Hindlimb muscle (tissue), 1 donor: Measurements from ENCODE around the gene KLK7. TPM values are rescaled to one million over a fixed set of nuclear protein-coding genes. Genes with fewer than 3 reads are reported as not detected.

Experiments
- DNase-seq: peaks from one replicate; pipeline ENCODE4 v3.0.0-alpha.2; 2013
- polyA plus RNA-seq: library from polyadenylated mRNA; unstranded; fragments of 120-200 nt; gene quantifications from one replicate; pipeline ENCODE4 v1.2.1, GENCODE V29; 2013; ENCODE audit not compliant: insufficient read length

Gene KLK7
- polyA plus RNA-seq: not detected

DNA sequence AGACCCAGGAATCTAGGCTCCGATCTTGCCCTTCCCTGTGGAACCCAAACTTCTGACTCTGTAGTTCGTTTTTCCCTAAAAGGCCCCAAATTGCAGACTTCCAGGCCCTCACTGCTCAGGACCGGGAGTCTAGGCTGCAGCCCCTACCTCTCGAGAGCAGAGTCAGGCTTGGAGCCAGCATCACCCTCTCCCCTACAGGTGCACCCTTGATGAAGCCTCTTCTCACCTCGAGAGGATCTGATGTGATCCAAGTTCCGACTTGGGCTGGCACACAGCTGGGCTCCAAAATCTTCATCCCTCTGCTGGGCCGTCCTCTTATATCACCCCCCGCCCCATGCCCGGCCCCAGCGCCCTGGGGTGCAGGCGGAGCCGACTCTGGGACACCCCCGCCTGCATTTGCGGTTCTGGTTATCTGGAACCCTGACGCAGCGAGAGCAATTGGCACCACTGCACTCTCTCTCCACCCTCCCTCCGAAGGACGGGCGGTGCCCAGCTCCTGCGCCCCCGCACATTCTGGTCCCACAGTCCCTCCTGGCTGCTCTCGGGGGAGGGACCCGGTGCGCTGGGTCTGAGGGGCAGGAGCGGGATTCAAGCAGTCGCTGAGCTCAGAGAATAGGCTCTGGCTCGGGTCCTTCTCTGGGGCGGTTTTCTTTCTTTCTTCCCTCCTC lies at the start of gene KLK7:
TSS of gene KLK7 (minus strand) at position 293 of the 668 bp plus-strand sequence. CDS start 1,518 bp downstream, outside the sequence.
- DNase-seq: no peak

DNA sequence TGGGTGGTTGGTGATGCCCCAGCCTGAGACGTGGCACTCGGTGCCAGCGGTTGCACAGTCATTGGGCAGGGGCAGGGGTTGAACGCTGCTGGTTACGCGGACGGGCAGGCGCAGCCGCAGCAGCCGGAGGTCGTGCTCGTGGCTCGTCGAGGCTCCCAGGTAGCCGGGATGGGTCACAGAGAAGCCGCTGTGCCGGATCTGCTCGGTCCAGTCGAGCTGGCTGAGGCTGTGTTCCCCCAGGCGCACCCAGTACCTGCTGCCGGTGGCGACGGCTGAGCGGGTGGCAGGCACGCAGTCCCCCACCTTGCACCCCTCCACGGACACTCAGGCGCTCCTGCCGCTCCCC lies 48.1 kb upstream of the KLK7 start:
- no peak for DNase-seq

DNA sequence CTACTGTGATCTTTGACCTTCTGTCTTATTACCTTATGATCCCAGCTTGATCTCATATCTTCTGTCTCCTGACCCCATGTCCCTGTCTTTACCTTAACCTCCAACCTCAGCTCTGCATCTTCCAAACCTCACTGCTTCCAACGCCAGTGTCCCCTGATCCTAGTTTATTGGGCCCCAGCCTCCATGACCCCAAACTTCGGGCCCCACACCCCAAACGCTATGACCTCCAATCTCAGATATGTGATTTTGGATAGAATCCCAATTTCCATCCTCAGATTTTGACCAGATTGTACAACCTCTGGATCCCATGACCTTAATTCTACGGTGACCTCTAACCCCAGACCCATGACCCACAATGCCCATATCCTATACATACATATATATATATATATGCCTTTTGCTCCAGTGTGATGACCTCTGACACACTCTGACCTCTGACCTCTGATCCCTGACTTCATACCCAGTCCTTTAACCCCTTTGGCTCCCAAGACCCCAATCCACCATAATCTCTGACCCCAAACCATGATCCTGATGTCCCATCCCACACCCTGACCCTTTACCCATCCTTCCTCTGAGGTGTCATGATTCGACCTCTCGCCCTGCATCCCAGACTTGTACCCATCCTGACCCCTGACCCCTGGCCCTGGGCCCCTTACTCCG lies 47.6 kb upstream of the KLK7 start:
- no peak for DNase-seq

DNA sequence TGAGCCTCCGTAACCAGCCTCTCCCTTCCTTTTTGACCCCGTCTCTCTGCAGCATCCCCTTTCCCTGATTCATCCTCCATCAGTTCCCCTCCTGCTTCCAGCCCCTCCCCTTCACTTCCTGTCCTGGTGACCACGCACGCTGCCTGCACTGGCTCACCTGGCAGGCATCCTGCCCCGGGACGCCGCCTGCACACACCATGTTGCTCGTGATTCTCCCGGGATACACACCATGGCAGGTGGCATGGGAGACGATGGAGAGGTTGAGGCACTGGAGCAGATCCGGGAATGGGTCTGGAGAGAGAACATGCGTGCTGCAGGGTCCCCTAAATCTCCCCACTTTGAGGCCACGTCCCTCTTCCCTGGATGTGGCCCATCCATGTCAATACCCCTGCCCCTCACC lies 46.9 kb upstream of the KLK7 start:
- no peak for DNase-seq

DNA sequence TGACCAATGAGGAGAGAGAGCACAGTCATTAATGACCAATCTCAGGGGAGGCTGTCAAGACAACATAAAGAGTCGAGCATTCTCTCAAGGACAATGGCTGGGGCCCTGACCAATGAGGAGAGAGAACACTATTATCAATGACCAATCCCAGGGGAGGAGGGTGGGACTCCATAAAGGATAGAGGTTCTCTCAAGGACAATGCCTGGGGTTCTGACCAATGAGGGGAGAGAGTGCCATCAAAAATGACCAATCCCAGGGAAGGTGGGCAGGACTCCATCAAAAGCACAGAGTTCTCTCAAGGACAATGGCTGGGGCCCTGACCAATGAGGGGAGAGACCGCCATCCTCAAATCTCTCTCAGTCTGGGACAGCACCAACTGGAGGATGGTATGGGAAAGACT lies 46.0 kb upstream of the KLK7 start:
- DNase-seq: no peak

DNA sequence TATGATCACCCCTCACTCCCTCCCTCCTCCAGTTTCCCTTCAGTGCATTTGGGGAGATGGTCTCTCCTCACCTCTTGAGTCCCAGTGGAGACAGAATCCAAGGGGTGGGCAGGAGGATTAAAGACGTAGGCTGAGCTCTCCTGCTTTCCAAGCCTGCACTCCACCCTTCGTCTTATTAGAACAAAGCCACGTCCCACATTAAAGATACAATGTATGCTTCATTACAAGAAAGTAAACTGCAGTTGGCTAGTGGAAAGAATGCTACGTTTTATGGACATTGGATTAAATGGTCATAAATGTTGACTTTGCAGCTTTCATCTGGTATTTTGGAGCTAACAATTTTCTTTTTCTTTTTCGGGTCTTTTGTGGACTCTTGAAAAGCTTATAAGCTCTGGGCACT lies 44.2 kb upstream of the KLK7 start:
- DNase-seq: no peak

DNA sequence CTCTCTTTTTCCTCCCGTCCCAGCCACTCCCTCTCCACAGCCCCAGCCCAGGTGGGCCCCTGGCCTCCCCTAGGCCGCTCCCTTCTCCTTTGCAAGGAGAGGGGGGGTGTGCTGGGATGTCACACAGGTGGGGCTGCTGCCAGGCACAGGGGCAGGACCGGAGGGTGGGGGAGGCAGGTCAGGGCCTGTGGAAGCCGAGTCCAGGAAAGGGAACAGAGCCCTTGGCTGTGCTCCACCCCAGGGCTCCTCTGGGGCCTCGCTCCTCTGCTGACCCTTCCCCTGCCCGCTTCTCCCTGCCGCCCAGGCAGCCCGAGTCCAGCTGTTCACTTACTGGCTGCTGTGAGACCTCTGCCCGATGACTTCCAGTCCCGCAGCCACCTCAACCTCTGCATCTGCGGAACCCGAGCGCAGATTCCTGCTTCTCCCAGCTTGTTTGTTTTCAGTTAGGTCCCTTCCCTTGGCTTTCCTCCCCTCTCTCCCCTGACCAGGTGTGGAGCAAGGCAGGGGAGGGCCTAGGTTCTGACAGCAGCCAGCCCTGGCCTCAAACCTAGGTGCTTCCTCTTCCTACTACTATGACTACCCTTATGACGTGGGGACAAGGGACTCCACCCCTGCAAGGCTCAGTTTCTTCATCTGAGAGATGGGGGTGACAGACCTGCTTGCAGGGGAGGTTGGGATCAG lies 43.5 kb upstream of the KLK7 start:
- no peak for DNase-seq

DNA sequence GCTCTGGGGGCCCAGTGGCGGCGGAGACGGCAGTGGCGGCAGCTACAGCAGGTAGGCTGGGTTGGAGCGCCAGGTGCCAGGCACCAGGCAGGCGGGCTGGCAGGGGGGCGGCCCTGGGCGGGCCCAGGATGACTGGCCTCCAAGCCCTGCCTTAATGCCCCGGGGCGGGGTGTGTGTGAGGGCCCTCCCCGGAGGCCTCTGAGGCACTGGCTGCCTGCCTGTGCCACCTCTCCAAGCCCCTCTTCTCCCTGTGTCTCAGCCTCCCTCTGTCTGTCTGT lies 42.8 kb upstream of the KLK7 start, which contains the start of gene KLK11:
TSS of gene KLK11 (minus strand) at position 63 of the 278 bp plus-strand sequence. CDS start 985 bp downstream, outside the sequence.
- DNase-seq: no peak

DNA sequence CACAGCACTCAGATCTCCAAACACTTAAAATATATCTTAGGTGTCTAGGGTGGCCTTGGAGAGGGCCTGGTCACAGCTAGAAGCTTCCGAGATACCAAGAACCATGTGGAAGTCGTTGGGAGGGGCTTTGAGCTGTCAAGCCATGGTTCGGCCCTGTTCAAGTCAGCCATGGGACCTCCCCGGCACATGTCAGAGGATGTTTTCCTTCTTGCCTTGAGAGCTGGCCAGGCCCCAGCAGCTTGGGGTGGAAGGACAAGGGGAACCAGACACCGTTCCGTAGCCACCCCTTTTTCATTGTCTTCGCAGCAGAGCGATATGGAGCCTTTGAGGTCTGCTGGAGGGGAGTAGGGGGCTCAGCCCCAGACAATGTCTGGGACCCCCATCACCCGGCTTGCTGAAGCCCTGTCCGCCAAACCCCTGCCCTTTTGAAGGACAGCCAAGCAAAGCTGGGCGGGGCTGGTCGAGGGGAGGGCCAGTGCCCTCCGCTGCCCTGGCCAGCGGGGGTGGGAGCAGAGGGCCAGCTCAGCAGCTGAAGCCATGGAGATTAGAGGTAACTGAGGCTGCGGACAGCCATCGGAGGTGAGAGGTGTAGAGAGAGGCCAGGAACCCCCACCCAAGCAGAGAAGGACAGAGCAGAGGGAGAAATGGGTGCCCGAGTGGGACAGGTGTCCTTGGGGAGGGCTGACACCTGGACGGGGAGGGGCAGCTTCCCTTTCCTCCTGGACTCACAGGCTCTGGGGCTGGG lies 42.3 kb upstream of the KLK7 start:
- no peak for DNase-seq

DNA sequence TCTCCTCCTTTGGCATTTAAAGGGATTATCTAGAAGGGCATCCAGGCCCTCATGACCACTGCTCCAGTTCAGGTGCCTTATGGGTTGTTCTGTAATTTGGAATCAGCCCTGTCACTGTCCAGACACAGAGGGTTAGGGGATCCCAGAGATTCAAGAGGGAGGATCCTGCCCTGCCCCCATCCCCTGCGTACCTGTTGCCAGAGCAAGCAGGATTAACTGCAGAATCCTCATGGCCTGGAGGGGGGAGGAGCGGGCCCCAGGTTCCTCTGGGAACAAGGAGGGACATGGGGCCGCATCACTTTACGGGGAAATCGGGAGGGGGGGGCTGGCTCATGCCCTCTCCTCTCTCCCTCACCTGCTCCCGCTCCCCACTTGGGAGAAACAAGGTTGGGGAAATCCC lies 41.7 kb upstream of the KLK7 start:
- DNase-seq: no peak

DNA sequence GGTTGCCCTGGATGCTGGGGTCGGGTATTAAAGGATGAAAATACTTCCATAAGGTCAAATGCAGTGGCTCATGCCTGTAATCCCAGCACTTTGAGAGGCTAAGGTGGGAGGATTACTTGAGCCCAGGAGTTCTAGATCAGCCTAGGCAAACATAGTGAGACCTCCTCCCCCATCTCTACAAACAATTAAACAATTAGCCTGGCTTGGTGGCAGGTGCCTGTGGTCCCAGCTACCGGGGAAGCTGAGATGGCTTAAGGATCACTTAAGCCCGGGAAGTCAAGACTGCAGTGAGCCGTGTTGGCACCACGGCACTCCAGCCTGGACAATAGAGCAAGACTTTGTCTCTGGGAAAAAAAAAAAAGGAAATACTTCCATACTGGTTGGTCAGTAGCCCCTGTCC lies 41.2 kb upstream of the KLK7 start:
- no peak for DNase-seq

DNA sequence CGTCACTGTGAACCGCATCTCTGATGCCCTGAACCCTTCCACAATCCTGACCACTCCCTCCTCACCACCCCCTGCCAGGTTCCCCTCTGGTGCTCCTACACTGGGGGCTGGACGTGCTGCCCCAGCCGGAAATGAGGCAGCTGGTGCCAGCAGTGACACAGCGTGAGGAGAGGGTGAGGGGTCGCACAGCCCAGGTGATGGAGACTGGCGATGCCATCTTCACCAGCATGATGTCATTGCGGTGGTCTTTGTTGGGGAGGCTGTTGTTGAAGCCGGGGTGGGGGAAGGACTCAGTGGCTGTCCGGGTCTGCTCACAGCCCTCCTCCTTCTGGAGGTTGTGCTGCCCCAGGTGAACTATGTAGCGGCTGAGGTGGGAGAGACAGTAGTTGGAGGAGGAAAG lies 40.2 kb upstream of the KLK7 start:
- no peak for DNase-seq

DNA sequence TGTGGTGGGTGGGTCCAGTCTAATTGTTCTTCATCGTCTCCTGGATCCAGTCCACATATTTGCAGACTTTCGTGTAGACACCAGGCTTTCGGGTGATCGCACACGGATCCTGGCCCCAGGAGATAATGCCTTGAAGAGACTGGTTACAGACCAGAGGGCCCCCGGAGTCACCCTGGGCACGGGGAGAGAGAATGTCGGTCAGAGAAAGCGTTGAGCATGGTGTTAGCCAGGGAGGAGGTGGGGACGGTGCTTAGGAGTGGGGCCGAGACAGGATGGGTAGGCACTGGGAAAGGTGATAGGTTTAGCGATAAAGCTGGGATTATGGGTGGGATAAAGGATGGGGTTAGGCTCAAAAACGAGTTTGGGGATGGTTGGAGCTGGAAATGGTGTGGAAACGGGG lies 38.8 kb upstream of the KLK7 start:
- DNase-seq: no peak

DNA sequence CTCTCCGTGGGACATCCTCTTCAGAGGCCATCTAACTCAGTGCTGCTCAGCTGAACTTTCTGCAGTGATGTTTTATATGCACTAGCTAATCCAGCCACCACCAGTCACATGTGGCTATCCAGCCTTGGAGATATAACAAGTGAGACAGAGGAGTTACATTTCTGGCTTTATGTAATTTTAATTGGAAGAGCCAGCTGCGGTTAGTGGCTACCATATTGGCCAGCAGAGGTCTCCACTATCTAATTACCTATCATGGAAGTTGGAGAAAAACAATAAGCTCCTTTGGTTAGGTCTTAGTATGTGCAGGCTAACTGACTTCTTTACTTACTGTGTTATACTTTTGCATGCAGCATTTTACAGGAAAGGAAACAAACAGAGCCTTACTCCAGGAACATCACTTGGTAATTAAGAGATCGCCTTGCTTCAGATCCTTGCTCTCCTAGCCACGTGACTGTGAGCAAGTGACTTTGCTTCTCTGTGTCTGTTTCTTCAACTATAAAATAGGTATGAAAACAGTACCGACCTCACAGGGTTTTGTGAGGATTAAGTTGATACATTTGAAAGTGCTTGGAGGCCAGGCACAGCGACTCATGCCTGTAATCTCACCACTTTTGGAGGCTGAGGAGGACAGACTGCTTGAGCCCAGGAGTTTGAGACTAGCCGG lies 37.4 kb upstream of the KLK7 start:
- peak; percentile 15 for DNase-seq

DNA sequence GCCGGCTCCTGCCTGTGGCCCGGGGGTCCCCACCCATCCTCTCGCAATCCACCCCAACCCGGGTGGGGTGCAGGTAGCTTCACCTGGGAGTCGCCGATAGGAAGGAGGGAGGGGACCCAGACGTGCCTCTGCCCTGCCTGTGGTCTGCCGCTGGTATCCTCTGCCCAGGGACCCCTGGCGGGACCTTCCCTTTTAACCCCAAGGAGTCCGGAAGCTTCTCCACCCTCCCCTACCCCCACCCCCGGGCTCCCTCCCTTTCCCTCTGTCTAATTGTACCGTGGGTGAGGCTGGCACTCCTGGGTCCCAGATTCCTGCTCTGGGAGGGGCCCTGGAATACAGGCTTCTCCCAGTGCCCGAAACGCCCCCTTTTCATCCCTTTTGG lies 35.8 kb upstream of the KLK7 start, which contains the start of gene KLK10:
TSS of gene KLK10 (minus strand) at position 166 of the 382 bp plus-strand sequence. CDS start 579 bp downstream, outside the sequence.
- no peak for DNase-seq

DNA sequence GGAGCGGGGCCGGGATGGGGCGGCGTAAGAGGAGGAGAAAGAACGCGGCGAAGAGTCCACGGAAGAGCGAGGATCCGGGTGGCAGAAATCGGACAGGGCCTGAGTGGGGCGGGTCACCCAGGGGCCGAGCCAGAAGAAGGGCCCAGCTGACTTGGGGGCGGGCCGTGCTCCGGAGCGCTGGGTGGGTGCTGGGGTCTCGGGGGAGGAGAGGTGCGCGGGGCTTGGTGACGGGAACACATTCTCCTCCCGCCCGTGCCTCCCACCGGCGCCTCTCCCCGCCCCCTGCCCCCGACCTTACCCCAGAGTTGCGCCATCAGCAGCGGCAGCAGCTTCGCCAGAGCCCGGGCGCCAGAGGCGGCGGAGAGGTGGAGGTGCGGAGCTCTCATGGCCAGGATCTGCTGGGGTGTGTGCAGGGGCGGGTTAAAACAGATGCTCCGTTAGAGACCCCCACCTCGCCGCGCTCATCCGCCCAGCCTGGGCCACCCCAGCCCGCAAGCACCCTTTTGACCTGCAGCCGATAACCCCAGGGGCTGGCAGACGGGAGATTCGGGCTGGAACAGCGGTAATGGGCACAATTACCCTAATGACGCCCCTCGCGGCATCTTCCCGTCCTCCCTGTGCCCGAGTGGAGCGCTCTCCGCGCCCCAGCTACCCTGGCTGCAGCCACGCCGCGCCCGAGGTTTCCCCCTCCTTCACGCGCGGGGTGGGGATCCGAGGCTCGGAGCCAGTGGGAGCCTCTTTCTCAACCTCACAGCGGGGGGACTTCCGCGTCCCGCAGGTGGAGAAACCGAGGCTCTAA lies 35.2 kb upstream of the KLK7 start:
- no peak for DNase-seq

DNA sequence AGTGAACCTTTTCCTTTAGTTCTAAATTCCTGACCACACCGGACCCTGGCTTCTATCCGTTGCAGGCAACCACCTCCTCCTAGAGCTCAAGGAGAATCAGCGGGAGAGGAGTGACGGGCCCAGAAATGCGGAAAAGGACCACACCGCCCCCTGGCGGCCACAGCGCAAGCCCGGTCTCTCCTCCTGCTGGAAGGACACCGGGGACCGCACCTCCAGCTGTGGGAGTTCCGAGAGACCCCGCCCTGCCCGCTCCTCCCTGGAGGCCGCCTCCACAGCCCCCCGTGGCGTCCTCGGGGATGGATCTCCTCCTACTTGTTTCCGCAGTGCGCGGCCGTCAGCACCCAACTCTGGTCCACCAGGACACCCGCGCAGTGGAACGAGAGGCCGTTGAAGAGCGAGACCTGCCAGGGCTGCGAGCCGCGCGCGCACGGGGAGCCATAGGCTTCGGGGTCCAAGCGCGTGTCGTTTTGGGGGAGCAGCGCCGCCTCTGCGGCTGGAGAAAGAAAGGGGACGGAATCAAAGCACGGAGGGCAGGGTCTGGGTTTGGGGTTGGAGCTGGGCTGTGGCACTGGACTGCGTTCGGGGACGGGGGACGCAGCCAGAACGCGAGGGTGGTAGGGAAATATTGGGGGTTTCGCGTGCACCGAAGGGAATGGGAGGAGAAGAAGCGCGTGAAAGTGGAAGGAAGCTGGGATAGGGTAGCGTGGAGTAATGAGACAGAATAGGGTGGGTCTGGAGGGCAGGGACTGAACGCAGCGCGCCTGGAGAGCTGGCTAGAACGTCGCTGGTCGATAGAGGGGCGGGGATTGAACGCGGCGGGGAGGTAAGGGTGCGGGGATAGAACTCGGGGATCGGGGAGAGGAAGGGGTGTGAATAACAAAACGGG lies 33.3 kb upstream of the KLK7 start:
- DNase-seq: peak; percentile 10

DNA sequence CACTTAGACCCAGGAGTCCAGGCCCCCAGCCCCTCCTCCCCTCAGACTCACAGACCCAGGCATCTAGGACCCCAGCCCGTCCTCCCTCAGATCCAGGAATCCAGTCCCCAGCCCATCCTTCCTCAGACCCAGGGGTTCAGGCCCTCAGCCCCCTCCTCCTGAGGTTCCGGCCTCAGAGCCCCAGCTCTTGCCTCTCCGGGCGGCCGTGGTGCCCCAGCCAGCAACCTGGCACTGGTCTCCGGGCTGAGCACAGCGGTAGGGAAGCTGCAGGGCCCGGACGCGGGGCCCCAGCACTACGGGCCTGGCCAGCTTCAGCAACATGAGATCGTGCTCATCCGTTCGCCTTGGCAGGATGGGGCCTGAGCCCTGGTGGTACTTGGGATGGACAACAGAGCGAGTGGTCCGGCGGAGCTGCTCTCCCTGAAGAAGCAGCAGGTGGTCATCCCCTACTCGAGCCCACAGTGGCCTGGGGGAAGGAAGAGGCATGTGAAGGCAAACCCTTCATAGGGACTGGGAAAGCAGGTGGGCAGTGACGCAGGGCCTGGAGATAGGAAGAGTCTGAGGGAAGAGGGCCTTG lies 32.1 kb upstream of the KLK7 start:
- no peak for DNase-seq

DNA sequence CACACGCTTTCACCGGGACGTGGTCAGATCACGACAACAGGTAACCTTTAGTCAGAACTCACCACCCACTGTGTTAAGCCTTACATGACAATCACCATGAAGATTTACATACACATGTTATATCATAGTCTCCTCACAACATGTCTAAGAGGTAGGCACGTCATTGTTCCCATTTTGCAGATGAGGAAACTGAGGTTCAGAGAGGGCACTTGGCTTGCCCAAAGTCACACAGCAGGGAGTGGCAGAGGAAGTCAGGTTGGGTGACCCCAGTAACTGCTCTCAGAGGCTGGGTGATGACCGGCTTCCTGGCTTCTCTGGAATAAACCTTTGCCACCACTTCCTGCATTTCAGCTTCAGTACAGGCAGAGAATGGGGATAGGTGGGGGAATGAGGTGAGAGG lies 30.5 kb upstream of the KLK7 start:
- no peak for DNase-seq

DNA sequence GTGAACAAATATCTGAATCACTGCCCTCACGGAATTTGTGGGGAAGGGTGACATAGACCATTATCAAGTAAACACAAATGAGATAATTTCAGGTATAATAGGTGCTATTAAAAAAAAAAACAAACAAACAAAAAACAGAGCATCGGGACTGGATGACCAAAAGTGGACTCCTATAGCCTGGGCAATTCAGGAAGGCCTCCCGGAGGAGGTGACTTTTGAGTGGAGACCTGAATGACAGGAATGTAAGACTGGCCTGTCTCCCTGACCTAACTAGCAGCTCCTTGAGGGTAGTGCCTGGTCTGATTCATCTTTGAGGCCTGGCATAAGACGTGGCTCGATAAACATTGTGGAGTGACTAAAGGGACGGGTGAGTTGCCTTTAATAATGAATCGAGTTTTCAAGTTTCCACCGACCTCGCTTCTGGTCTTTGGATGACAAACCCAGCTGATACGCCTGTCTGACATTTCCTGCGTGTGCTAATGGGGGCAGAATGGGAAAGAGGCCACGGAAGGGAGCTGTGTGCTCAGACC lies 29.0 kb upstream of the KLK7 start:
- no peak for DNase-seq
